Adrenal gland (tissue), 12 donors: ENCODE data around the gene SCYGR4. TPM values are rescaled to one million over a fixed set of nuclear protein-coding genes. Genes with fewer than 3 reads are reported as not detected.

ENCODE experiments used
- DNase-seq, 7 donors: peaks; one replicate each; pipeline ENCODE4 v3.0.0-alpha.2; 2019 to 2020
- H3K27ac ChIP-seq, 5 donors: fragments of 200-600 bp; sonication (generic) in 4 of 5; 1 replicate in 3 of 5; 2 replicates in 2 of 5; pipeline versions ENCODE4 v1.5.1 to v1.8.0; 2016 to 2020; ENCODE audit warnings: mild to moderate bottlenecking in 1 of 5
- H3K27me3 ChIP-seq: fragments of 200-600 bp; 2 replicates; pipeline ENCODE4 v1.8.0; 2021
- H3K36me3 ChIP-seq, 2 donors: fragments of 200-600 bp; replicated peaks in 1 of 2; 1 replicate in 1 of 2; 2 replicates in 1 of 2; pipeline versions ENCODE4 v1.5.1 to v1.8.0; 2018 to 2022
- H3K4me1 ChIP-seq, 2 donors: fragments of 200-600 bp; replicated peaks in 1 of 2; 1 replicate in 1 of 2; 2 replicates in 1 of 2; pipeline versions ENCODE4 v1.5.1 to v1.8.0; 2018 to 2021
- H3K4me3 ChIP-seq, 4 donors: fragments of 200-600 bp; sonication (generic) in 3 of 4; one replicate each; pipeline ENCODE4 v1.5.1; 2016 to 2018
- H3K9me3 ChIP-seq, 3 donors: fragments of 200-600 bp; sonication (generic) in 1 of 3; replicated peaks in 1 of 3; 1 replicate in 2 of 3; 2 replicates in 1 of 3; pipeline versions ENCODE4 v1.5.1 to v1.8.0; 2016 to 2021
- CTCF ChIP-seq, 6 experiments: fragments of 450-650 bp in 4 of 6; fragments of 200-600 bp in 2 of 6; sonication (generic) in 1 of 6; IDR thresholded peaks; 1 replicate in 5 of 6; 2 replicates in 1 of 6; pipeline versions ENCODE4 v1.5.1 to v1.8.0; 2016 to 2021; ENCODE audit warnings: antibody characterized with exemption in 6 of 6, mild to moderate bottlenecking in 2 of 6, moderate library complexity in 1 of 6
- POLR2A ChIP-seq, 2 donors: fragments of 450-650 bp; IDR thresholded peaks; one replicate each; pipeline ENCODE4 v1.6.1; 2017; ENCODE audit warnings: antibody characterized with exemption in 2 of 2, mild to moderate bottlenecking in 2 of 2, moderate library complexity in 1 of 2
- WGBS, 4 donors: extraction: QIAGEN DNeasy Blood & Tissue Kit in 2 of 4; methylation state at CpG; one replicate each; pipeline versions ENCODE4 v1.1.5 to v1.1.7; 2013 to 2017; 5-methylcytosine and 5-hydroxymethylcytosine counted together
- intact Hi-C, 2 donors: fragments of 100-400 bp; cut with DNase I; formaldehyde crosslinking; loops; one replicate each; pipeline versions ENCODE4 v1.14.1 to v1.15.0; 2022 to 2023
- polyA plus RNA-seq, 3 donors: library from polyadenylated mRNA; stranded (reverse); fragments of 200-250 nt in 2 of 3; fragments of 350-450 nt in 1 of 3; fragmentation: Illumina TruSeq in 1 of 3; extraction: RNeasy Lipid Tissue Mini Kit (QIAGEN cat#74804) in 1 of 3; gene quantifications; one replicate each; pipeline ENCODE4 v1.2.3, GENCODE V29; 2013 to 2014
- total RNA-seq, 9 donors: library from RNA; depleted of rRNA in 4 of 9; stranded (reverse); fragments of >200 nt in 4 of 9; fragments of 120-200 nt in 1 of 9; fragmentation: NEBNext Ultra II Directional in 1 of 9; extraction: Animal tissue kit (Norgen Biotek cat#: 25700) in 1 of 9; gene quantifications; one replicate each; pipeline versions ENCODE4 v1.1.0 to v1.2.4, GENCODE V29; 2013 to 2023
- donor health status: healthy with polysubstance abuse.
- donor health status: Bipolar disorder and iron deficiency.
- donor health status: DM: yes; HTN: yes; CAD: no.
- donor health status: DM: no; HTN: no; CAD: no.
- donor health status: DM: no; HTN: no; CAD: no.
- donor health status: DM: yes; HTN: yes; CAD: no.

The SCYGR4 gene
- total and polyA plus RNA-seq, 12 donors: not detected

DNA sequence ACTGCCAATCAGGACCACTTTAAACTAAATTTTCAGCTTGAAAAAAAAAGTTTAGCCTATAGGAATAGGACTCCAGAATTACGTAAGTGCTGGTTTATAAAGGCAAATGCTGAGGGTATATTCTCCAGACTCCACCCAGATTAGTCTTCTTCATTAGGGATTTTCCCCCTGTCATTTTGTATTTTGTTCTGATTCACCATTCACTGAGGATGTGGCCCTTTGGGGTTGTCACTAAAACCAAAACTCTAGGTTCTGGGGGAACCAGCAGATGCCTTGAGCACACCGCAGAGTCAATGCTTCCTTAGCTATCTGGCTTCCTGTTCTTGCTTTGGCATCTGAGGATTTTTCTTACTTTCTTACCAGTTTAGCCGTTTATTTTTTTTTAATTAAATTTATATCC, 10.5 kb downstream of the SCYGR4 start:
- H3K27ac ChIP-seq: no peak overlapping the region

GRCh38 chr2:227629435-227629834, 12.1 kb downstream of the SCYGR4 start:
- TF ChIP-seq CTCF (IDR thresholded peaks at IDR 0.05) (no peak), POLR2A (IDR thresholded peaks at IDR 0.05) (no peak)
- H3K9me3 ChIP-seq: no peaks in the 10 kb centered on the region
- H3K27ac ChIP-seq: no peak overlapping the region
- intact Hi-C loops: no loop called here
- DNase-seq: no peak
- no peak overlapping the region for H3K4me3 ChIP-seq
- H3K36me3 ChIP-seq: no peaks in the 10 kb centered on the region
- no peaks in the 10 kb centered on the region for H3K27me3 ChIP-seq
- WGBS, 4 donors: 70 to 82% (median 76%) methylated on average over 7 of the region's 7 CpGs
- H3K4me1 ChIP-seq: no peaks in the 10 kb centered on the region

More for the DNA sequence above, 10.5 kb downstream of the SCYGR4 start:
- 74 to 94% (median 84%) methylated on average over 3 of the region's 3 CpGs for WGBS, 4 donors
- no peak overlapping the region for H3K4me3 ChIP-seq
- H3K4me1 ChIP-seq: no peaks in the 10 kb centered on the region
- H3K36me3 ChIP-seq: no peaks in the 10 kb centered on the region
- no peaks in the 10 kb centered on the region for H3K27me3 ChIP-seq
- intact Hi-C loops: no loop called here
- TF ChIP-seq POLR2A (IDR thresholded peaks at IDR 0.05) (no peak), CTCF (IDR thresholded peaks at IDR 0.05) (no peak)
- no peak for DNase-seq
- H3K9me3 ChIP-seq: no peaks in the 10 kb centered on the region

- no peak overlapping the region for H3K4me3 ChIP-seq
- peaks cover under 1% of the 10 kb centered on the region for H3K27me3 ChIP-seq
- H3K27ac ChIP-seq: no peak overlapping the region
- no peaks in the 10 kb centered on the region for H3K4me1 ChIP-seq
- intact Hi-C loops: no loop called here
- no peaks in the 10 kb centered on the region for H3K36me3 ChIP-seq
- no peaks in the 10 kb centered on the region for H3K9me3 ChIP-seq
- no peak for TF ChIP-seq CTCF (IDR thresholded peaks at IDR 0.05)
- TF ChIP-seq POLR2A (IDR thresholded peaks at IDR 0.05): no peak
- DNase-seq: no peak
- WGBS, 4 donors: 75 to 88% (median 81%) methylated on average over 3 of the region's 3 CpGs
Observed at GRCh38 chr2:227630322-227630721, 13.0 kb downstream of the SCYGR4 start.

DNA sequence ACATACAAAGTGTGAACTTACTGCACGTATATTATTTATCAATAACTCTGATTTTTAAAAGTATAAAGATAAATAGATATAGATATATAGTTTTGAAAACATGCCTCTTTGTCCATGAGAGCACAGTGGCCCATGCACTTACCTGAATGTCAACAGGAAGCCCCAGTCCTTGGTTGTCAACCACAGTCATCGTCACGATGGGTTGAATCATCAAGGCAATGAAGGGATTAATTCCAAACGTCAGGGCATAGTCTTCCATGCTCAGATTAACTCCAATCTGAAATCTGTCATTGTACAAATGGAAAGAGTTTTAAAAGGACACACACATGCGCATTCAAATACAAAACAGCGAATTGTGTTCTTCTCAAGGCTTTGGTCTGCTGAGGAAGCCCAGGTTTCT, 15.5 kb downstream of the SCYGR4 start:
- Histone ChIP-seq H3K4me1 (no peaks in the 10 kb centered on the region), H3K9me3 (no peaks in the 10 kb centered on the region), H3K27ac (no peak overlapping the region), H3K27me3 (peaks cover 3% of the 10 kb centered on the region), H3K4me3 (no peak overlapping the region), H3K36me3 (no peaks in the 10 kb centered on the region)
- intact Hi-C loops: no loop called here
- WGBS, 4 donors: 80 to 86% (median 82%) methylated on average over 6 of the region's 6 CpGs
- TF ChIP-seq POLR2A (IDR thresholded peaks at IDR 0.05): no peak
- no peak for TF ChIP-seq CTCF (IDR thresholded peaks at IDR 0.05)
- no peak for DNase-seq
